Fibroblast of villous mesenchyme (primary cell): ENCODE data around the gene PTAR1. TPM values are rescaled to one million over a fixed set of nuclear protein-coding genes. Genes with fewer than 3 reads are reported as not detected.
A peak's percentile ranks its signal among the peaks of the same experiment; 100 is the strongest.

Experiments
- DNase-seq: peaks from one replicate; pipeline ENCODE4 v3.0.0-alpha.2; 2010; ENCODE audit warnings: low read depth
- H3K4me3 ChIP-seq: 2 replicates; pipeline ENCODE4 v1.5.1; 2011; ENCODE audit warnings: low read depth, mild to moderate bottlenecking, low read length
- CTCF ChIP-seq: IDR thresholded peaks from 2 replicates; pipeline ENCODE4 v1.5.1; 2012; ENCODE audit warnings: low read depth, mild to moderate bottlenecking, low read length; ENCODE audit not compliant: insufficient read depth
- total RNA-seq: library from RNA; depleted of rRNA; stranded (reverse); fragments of >200 nt; gene quantifications from 2 replicates; pipeline ENCODE4 v1.2.3, GENCODE V29; 2012

PTAR1 gene
- total RNA-seq, 1 donor, result 117 TPM

GRCh38 chr9:69753830-69754229 is 6.0 kb downstream of the PTAR1 start:
- no peak for TF ChIP-seq CTCF
- H3K4me3 ChIP-seq, result no peak overlapping the region
- no peak for DNase-seq

GRCh38 chr9:69750085-69750484 is 9.7 kb downstream of the PTAR1 start:
- DNase-seq, result peak; percentile 27
- no peak overlapping the region for H3K4me3 ChIP-seq
- TF ChIP-seq CTCF, result no peak

DNA sequence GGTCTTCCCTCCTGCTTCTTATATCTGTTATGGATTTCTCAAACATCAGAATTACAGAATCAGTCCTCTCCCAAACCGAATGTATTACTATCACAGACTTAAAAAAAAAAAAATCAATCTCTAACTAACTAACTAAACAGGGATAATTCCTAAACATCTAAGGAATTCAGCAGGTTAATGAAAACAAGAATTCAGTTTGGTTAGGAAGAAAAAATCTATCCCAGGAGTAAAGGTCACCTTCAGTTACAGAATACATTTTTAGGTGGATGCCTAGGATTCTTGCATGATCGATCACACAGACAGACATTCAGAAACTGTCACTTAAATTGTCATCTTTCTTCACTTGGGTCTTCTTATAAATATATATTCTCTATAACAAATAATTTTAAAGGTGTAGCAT is 11.5 kb downstream of the PTAR1 start:
- no peak for TF ChIP-seq CTCF
- DNase-seq, result no peak
- no peak overlapping the region for H3K4me3 ChIP-seq

DNA sequence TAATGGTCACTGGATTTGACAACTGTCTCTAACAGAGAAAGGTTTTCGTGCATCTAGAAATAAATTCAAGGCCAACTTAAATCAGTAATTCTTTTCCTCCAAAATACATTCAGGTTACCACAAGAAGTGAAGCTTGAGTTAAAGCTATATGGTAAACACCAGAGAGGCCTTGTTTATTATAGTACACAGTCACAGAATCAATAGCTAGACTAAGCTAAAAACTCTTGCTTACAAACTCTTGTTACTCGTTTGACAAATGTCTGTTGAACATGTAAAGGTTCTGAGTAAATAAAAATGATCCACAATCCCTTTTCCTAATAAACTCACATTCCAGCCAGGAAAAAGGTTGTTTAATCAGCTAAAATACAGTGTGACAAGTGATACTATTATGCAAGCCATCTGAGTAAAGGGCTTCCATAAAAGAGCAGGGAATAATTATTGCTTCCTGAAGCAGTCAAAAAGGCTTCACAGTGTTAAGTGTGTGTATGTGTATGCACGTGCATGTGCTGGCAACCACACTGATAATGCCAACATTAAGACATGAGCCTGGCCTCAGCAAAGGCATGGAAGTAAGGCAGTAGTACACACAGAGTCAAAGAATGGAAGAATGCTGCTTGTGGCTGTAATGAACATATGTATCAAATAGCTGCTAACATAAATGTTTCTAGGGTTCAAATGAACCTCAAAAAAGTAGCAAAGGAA is 12.8 kb downstream of the PTAR1 start:
- no peak for DNase-seq
- H3K4me3 ChIP-seq, result no peak overlapping the region
- TF ChIP-seq CTCF, result no peak

GRCh38 chr9:69745716-69746437 is 13.9 kb downstream of the PTAR1 start:
- H3K4me3 ChIP-seq, result no peak overlapping the region
- peak; percentile 36 for TF ChIP-seq CTCF
- DNase-seq, result peak; percentile 30

DNA sequence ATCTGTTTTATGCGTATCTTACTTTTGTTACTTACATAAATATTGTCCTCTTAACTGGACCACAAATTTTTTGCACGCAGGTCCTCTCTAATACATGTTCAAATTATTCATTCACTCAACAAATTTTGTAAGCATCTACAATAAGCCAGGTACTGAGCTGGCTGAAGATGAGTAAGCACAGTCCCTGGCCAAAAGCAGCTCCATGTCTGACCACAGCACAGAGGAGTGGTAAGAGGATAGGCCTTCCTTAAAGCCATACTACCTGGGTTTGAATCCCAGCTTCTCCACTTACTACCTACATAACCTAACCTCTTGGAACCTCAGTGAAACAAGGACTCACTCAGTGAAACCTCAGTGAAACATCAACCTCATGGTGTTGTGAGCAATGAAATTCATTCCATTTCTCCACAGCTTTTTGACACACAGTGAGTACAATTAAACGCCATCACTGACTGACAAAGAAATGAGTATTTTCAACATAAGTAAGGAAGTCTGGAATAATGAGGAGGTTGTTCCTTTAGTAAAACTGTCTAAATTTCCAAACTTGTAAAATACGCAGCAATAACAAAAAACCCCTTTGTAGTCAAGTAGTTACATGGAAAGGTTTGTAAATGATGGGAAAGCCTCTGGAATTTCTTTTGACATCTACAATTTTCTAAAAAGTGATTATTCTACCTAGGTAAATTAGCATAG is 15.0 kb downstream of the PTAR1 start:
- TF ChIP-seq CTCF, result no peak
- DNase-seq, result no peak
- no peak overlapping the region for H3K4me3 ChIP-seq
